HEK293T (cell line): ENCODE measurements around the gene UBE2G2.

Experiments
- ARNT ChIP-seq: fragments of 450-650 bp; IDR thresholded peaks from 2 replicates; pipeline ENCODE4 v1.6.1; 2017; ENCODE audit warnings: mild to moderate bottlenecking
- BHLHE40 ChIP-seq: fragments of 450-650 bp; IDR thresholded peaks from 2 replicates; pipeline ENCODE4 v1.6.1; 2016; ENCODE audit warnings: mild to moderate bottlenecking, moderate library complexity, borderline replicate concordance
- CTBP1 ChIP-seq: fragments of 450-650 bp; IDR thresholded peaks from 2 replicates; pipeline ENCODE4 v1.6.1; 2016; ENCODE audit warnings: borderline replicate concordance
- ELF4 ChIP-seq: fragments of 450-650 bp; IDR thresholded peaks from 2 replicates; pipeline ENCODE4 v1.6.1; 2017; ENCODE audit warnings: antibody characterized with exemption
- FOXA1 ChIP-seq: fragments of 450-650 bp; IDR thresholded peaks from 2 replicates; pipeline ENCODE4 v1.6.1; 2016; ENCODE audit warnings: mild to moderate bottlenecking
- FOXK2 ChIP-seq: fragments of 450-650 bp; IDR thresholded peaks from 2 replicates; pipeline ENCODE4 v1.6.1; 2016; ENCODE audit warnings: mild to moderate bottlenecking
- FOXM1 ChIP-seq: fragments of 450-650 bp; IDR thresholded peaks from 2 replicates; pipeline ENCODE4 v1.6.1; 2017; ENCODE audit warnings: mild to moderate bottlenecking, borderline replicate concordance
- L3MBTL2 ChIP-seq: fragments of 450-650 bp; conservative IDR thresholded peaks from 2 replicates; pipeline ENCODE4 v1.6.1; 2016; ENCODE audit warnings: mild to moderate bottlenecking
- LEF1 ChIP-seq: fragments of 450-650 bp; IDR thresholded peaks from 2 replicates; pipeline ENCODE4 v1.6.1; 2017; ENCODE audit warnings: mild to moderate bottlenecking, borderline replicate concordance
- NFRKB ChIP-seq: fragments of 450-650 bp; IDR thresholded peaks from 2 replicates; pipeline ENCODE4 v1.6.1; 2016; ENCODE audit warnings: mild to moderate bottlenecking, moderate library complexity
- SP1 ChIP-seq: fragments of 450-650 bp; IDR thresholded peaks from 2 replicates; pipeline ENCODE4 v1.6.1; 2017
- SUZ12 ChIP-seq: fragments of 450-650 bp; IDR thresholded peaks from 2 replicates; pipeline ENCODE4 v1.6.1; 2016; ENCODE audit warnings: mild to moderate bottlenecking
- TARDBP ChIP-seq: fragments of 450-650 bp; IDR thresholded peaks from 2 replicates; pipeline ENCODE4 v1.6.1; 2016
- ZNF384 ChIP-seq: fragments of 450-650 bp; IDR thresholded peaks from 2 replicates; pipeline ENCODE4 v1.6.1; 2016

DNA sequence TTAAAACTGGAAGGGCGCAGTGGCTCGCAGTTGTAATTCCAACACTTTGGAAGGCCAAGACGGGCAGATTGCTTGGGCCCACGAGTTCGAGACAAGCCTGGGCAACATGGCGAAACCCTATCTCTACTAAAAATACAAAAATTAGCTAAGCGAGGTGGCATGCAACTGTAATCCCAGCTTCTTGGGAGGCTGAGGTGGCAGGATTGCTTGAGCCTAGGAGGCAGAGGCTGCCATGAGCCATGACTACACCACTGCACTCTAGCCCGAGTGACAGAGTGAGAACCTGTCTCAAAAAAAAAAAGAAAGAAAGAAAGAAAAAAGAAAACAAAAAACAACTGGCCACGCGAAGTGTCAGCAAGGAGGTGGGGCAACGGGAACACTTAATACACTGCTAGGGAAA, 6.3 kb downstream of the UBE2G2 start:
- TF ChIP-seq BHLHE40 = no peak
- no peak for TF ChIP-seq FOXM1
- no peak for TF ChIP-seq SP1
- TF ChIP-seq ELF4 = no peak
- no peak for TF ChIP-seq FOXA1
- no peak for TF ChIP-seq TARDBP
- TF ChIP-seq ARNT = no peak
- TF ChIP-seq NFRKB = no peak
- TF ChIP-seq LEF1 = no peak
- no peak for TF ChIP-seq ZNF384
- TF ChIP-seq L3MBTL2 = no peak
- no peak for TF ChIP-seq SUZ12
- TF ChIP-seq FOXK2 = no peak
- TF ChIP-seq CTBP1 = no peak
